ENCODE measurements around the gene TMPRSS2.

The TMPRSS2 gene

DNA sequence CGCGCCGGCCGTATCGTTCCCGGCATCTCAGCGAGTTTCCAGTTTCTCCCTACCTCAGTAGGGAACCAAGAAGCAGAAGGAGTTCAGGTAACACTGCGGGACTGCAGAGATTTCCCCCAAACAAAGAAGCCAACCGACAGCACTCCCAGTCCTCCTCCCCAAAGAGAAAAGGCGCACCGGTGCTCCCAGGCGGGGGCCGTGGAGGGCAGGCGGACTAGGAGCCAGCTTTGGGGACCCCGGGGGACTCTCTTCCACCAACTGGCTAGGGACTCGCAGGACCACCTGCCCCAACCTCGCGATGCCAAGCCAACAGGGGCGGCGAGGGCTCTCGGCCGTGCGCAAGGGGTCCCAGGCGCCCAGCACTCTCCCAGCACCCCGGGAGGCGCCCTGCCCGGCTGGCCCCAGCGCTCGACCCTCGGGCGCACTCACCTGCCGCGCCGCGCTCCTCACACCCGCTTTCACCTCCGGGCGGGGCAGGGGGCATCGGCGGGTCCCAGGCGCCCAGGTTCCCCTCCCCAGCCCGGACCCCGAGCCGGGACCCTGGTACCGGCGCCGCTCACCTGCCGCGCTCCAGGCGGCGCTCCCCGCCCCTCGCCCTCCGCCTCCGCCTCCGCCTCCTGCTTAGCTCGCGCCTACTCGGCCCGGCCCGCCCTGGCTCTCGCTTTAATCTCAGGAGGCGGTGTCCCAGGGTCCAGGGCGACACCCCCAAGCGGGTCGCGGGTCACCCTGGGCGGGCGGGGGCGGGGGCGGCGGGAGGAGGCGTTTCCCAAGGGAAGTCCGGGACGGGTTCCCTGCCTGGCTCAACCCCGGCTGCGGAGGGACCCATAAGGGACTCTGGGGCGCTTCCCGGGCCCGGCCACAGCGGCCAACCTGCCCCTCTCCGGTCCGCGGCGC lies at the start of gene TMPRSS2:
TMPRSS2 (minus strand) TSS at position 638 of the 894 bp plus-strand sequence. CDS start 10,025 bp downstream, outside the sequence.
- no peak for DNase-seq

DNA sequence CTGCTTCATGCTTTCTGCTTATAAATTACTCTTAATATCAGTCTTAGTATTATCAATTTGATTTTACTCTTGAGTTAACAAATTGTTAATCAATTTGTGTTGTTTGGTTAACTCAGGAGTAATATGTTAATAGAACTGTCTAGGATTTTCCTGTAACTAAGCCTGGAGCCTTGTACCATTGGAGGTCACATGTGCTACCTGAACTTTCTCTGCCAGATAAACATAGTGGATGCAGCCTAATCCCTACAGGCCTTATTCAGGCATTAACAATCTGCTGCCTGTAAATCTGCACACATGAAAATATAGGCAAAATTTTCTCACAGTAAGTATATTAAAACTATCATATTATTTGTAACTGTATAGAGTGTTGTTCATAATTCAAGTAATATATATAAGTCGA lies 47.1 kb upstream of the TMPRSS2 start:
- DNase-seq, result no peak

DNA sequence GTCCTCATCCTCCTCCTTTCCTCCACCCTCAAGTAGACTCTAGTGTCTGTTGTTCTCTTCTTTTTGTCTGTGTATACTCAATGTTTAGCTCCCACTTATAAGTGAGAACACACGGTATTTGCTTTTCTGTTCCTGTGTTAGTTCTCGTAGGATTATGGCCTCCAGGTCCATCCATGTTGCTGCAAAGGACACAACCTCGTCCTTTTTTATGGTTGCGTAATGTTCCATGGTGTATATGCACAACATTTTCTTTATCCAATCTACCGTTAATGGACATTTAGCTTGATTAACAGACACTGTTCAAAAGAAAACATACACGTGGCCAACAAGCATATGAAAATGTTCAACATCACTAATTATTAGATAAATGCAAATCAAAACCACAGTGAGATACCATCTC lies 44.3 kb upstream of the TMPRSS2 start:
- DNase-seq, result no peak

DNA sequence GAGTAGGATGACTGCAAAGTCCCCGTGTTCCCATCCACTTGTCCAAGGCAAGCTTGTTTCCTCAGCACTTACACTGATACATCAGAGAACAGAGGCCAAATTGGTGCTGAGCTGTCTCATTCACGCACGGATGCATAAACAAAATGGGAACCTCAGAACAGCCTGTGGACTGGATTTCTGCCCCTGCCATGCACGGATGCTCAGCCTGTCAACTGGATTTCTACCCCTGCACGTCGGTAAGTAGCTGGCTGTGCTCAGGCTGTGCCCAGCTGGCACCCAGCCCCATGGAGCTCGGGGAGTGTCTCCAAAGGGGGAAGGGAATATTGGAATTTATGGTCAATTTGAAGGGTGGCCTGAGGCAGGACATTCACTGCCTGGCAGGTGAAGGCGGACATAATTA lies 40.8 kb upstream of the TMPRSS2 start:
- no peak for DNase-seq

DNA sequence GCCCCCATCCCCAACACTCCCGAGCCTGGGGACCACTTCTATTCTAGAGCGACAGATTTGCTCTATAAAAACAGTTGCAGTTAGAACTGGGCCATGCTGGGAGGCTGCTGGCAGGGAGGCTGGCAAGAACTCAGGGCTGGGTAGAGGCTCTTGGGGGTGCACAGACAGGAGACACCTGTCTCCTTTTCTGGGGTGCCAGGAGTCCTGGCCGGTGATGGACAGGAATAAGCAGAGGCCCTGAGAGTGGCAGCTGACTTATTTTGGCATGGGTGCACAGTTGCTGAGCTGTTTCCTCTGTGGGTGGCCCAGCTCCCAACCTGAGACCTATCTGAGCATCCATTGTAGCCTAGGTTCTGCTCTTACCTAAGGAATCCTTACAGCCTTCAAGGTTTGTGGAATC lies 39.2 kb upstream of the TMPRSS2 start:
- no peak for DNase-seq

DNA sequence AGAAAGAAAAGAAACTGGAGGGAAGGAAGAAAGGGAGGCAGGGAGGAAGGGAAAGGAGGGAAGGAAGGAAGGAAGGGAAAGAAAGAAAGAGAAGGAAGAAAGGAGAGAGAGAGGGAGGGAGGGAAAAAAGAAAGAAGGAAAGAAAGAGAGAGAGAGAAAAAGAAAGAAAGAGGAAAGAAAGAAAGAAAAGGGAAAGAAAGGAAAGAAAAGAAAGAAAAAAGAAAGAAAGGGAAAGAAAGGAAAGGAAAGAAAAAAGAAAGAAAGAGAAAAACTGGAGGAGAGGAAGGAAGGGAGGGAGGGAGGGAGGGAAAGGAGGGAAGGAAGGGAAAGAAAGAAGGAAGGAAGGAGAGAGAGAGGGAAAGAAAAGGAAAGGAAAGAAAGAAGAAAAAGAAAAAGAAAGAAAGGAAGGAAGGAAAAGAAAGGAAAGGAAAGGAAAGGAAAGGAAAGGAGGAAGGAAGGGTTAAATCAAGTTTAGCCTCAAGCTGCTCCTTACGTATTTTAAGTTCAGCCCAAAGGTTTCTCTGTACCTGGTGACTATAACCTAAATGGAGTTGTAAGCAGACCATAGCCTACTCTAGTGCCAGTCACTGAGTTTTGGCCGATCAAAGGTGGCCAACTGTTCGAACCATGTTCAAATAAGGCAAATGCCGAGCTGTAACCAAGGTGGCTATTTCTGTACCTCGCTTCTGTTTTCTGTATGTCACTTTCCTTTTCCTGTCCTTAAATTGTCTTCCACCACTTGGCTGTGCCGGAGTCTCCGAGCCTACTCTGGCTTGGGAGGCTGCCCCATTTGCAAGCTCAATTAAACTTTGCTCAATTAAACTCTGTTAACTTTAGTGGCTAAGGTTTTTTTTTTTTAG lies 37.8 kb upstream of the TMPRSS2 start:
- no peak for DNase-seq

DNA sequence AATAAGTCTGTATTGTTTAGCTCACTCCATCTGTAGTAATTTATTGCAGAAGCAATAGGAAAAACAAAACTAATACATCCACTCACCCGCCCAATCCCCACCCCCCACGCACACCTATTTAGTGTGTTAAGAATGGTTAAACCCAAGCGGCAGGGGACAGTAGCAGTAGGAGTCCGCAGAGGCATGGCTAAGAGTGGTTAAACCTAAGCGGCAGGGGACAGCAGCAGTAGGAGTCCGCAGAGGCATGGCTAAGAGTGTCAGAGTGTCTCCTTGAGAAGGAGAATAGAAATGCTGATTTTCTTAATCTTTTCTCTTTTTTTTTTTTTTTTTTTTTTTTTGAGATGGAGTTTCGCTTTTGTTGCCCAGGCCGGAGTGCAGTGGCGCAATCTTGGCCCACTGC lies 34.8 kb upstream of the TMPRSS2 start:
- DNase-seq, result no peak

DNA sequence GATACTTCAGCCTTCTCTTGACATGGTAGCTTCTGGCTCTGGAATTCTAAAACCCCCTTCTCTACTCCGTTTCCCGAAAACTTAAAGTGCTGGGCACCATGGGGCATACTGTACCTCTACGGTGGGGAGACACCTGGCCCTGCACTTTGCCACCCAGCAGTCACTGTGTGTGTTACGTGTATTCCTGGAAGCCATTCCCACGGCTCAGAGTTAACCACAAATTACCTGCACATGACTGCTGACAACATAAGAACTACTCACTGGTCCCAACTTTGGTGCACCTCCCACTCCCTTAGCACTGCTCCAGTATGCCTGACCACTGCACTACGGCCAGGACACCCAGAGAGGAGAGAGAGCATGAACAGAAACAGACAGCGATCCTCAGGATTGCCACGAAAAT lies 29.4 kb upstream of the TMPRSS2 start:
- no peak for DNase-seq

DNA sequence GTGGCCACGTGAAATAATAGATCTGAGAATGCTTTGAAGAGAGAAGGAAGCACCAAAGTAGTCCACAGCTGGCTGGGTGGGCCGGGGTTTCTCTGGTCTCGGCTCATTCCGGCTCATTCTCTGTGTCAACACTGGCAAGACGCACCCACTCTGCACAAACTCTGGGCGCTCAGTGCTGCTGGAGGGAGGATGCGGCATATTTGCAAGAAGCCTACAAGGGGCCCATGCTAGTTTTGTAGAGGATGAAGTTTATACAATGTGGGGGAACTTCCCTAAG lies 28.8 kb upstream of the TMPRSS2 start:
- DNase-seq, result no peak

DNA sequence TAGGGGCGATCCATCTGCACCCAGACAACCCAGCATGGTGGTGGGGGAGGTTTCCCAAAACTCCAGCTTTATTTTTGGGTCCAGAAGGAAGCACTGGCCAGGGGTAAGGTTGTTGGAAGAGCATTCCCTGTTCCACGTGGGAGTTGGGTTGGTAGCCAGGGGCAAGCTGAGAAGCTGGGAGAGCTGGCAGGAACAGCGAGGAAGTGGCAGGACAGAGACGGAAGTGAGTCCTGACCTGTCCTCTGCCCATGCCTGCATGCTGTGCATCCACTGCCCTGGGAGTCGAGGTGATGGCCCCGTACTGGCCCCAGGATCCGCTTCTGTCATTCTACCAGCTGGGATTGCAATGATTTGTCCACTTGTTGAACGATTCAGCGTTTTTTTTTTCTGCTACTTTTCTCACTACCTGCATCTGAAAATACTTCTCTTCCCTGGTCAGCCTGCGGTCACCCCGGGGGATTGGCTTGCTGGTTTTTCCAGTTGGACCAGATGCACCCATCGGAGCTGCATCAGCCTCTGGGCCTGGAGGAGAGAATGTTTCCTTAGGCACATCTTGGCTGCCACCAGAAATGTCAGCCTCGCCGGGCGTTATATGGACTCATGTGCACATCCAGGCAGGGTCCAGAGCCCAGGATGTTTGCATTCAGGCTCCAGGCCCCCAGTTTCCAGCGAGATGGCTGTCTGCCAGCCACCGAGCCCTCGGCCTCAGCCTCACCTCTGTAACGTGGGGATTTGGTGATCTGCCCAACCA lies 28.3 kb upstream of the TMPRSS2 start:
- no peak for DNase-seq

DNA sequence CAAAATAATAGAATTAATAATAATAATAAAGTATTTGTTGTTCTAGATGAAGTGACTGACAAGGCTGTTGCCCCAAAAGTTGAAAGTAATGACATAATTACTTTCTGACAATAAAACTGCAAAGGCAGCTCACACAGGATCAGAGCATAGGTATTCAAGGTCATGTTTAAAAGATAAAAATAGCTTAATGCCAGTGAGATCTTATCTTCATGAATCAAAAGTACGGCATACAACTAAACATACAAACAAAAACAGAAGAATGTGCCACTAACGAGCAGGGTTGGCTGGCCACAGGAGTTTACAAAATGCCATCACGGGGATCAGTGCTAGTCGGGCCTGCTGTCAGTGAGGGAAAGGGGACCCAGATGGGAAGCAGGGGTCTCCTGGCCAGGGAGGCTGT lies 22.4 kb upstream of the TMPRSS2 start:
- DNase-seq, result no peak

DNA sequence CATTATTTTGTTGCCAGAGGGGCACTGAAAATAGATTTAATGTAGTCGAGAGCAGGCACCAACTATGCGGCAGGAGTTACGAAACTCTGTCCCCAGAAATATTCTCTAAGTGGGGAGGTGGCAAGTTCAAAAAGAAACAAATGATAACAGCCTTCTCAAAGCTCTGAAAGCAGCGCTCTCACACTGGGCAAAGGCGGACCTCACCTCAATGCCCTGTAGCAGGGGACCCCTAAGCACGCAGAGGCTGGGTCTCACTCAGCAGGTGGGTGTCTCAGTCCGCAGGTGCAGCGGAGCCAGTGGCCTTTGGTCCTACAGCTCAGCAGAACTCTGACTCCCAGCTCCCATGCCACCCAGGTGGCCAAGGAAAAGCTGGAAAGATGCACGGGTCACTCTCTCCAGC lies 21.8 kb upstream of the TMPRSS2 start:
- no peak for DNase-seq

DNA sequence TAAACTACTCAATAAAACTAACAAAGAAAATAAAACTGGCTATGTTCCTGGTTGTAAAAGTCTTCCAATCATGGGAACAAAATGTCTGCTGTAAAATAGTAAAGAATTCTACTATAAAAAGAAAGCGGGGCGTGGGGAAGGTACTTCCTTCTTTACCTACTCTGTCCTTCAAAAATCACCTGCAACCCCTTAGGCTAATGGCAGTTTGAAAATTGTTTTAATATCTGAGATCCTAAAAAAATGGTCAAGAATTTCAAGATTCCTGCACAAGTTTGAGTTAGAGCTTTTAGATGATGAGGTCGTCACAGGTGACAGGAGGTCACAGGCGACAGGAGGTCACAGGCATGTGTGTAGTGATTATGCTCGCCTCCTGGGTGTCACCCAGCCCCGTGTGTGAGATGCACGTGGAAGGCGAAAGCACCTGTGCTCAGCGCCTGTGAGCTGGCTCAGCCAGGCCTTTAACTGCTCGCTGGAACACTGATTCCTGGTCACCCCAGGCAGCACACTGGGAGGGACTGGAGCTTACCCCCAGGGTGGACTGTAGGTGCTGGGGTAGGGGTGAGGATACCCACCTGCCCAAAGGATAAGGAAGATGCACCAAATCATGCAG lies 18.6 kb upstream of the TMPRSS2 start:
- no peak for DNase-seq

DNA sequence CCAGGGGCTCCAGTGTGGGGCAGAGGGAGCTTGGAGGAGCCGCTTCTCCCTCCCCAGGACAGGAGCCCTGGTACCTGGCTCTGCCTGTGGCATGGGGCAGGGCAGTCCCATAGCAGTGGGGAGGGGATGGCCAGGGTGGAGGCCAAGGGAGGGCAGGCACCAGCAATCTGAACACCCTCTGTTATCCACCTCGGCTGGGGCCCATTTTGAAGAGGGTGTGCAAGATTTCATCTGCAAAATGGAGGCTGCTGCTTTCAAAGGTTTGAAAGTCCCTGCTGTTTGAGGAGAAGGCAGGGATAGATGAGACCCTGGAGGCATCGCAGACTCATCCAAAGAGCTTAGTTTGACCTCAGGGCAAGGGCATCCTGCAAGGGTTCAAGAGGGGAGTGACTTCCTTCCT lies 15.2 kb upstream of the TMPRSS2 start:
- no peak for DNase-seq

DNA sequence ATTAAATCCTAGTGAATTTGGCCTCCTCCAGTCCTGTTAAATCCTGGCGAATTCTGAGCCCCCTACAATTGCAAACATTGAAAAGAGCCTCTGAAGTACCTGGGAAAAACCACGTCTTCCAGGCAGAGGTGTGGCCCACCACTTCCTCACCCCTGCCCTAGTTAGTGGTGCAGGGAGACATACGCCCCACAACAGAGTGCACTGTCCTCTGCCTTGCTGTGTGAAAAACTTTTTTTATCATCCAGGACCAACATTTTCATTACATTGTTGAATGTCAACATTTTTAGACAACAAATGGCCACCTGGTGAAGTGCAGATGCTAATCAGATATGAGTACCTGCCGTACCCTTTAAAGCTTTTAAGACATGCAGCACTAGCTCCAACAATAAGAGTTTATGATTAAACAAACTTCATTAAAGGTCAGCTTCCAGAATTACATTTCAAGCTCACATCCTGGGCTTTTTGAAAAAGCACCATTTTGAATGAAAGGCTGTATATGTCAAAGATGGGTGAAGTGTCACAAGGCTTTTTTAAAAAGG lies 13.6 kb upstream of the TMPRSS2 start:
- DNase-seq, result no peak

DNA sequence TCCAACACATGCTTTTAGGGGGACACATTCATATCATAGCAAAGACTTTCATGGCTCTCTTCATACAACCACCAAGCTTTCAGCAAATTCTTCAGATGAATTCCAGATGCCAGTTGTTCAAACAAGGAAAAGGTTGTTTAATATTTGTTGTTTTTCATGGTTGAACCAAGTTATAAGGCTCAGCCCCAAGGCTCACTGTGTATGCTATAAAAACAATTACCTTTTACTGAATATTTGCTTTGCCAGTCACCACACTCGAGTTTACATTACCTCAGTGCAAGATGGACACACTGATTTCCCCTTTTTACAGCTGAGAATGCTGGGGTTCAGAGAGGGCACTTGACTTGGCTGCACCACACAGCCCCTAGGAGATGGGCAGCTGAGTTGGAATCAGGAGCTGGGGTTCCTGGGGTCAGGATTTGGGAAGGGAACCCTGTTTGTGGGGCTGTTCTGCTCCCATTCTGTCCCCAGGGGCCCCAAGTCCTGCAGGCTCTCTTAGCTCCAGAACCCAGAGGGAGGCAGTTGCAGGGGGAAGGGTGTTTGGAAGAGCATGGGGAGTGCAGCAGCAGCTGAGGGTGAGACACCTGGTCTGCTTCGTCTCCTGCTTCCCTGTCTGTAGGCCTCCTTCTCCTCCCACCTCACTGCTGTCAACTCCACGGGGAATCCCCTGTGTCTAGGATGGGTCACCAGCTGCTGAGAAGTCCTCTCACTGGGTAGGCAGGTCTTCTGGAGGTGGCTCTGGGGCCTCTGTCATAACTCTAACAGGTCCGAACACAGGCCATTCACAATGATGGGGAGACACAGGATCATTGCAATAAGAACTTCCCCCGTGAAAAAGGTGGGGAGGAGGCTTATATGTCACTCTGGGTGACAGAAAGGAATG lies 12.8 kb upstream of the TMPRSS2 start:
- no peak for DNase-seq

DNA sequence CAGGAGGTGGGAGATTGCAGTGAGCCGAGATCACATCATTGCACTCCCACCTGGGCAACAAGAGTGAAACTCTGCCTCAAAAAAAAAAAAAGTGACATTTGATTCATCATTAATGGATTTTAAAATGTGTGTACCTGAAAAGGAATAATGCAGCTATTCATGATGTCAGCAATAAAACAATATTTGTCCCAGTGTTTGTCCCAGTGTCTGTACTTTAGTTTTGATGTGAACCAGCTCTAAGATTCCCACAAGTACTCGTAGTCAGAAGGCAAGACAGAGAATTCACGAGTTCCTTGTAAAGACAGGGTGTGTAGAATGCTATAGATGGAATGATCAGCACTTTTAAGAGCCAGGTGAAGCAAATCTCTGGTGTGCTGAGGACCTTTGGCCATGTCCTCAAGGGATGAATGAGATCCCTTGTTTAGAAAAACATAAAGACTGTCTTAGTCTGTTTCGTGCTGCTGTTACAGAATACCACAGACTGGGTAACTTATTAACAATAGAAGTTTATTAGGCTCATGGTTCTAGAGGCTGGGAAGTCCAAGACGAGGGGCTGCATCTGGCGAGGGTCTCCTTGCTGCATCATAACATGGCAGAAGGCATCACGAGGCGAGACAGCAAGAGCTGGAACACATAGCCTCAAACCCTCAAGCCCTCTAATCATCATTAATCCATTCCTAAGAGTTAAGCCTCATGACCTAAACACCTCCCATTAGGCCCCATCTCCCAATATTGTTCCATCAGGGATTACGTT lies 12.0 kb upstream of the TMPRSS2 start:
- DNase-seq, result no peak

DNA sequence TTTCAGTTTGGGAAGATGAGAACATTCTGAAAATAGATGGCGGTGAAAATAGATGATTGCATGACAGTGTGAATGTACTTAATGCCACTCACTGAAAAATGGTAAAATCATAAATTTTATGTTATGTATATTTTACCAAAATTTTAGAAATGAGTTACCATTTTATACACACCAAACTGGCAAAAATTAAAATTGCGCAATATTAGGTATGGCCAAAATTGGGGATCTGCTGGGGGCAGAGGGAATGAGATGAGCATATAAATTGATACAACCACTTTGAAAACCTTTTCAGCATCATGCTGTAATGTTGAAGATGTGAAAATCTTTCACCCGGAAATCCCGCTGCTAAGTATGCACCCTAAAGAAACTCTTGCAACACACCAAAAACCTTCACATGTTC lies 10.8 kb upstream of the TMPRSS2 start:
- no peak for DNase-seq

DNA sequence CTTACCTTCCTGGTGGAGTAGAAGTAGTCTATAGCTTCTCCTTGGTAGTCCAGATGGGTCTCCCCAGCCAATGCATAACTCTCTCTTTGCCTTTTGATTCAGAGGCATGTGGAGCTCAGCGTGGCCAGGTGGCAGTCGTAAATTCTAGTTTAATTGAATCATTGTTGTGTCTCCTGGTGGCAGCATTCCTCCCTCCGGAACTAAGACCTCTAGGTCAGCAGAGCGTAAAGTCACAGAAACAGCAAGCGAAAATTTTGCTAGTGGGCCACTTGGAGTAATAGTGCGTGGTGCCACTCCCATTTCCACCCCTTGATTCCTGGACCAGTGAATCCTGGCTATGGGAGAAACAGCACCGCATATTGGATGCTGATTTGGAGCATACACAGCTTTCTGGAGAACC lies 3.9 kb upstream of the TMPRSS2 start:
- DNase-seq, result no peak

DNA sequence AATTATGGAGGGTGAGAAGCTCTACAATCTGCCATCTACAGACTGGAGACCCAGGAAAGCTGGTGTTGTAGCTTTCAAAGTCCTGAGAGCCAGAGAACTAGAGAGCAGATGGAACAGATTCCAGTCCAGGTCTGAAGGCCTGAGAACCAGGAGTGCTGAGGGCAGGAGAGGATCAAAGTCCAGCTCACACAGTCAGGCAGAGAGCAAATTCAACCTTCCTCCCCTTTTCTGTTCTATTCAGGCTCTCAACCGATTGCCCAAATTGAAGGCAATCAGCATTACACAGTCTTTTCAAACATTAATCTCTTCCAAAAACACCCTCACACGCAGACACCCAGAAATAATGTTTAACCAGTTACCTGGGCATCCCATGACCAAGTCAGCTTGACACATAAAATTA lies 2.5 kb upstream of the TMPRSS2 start:
- no peak for DNase-seq

DNA sequence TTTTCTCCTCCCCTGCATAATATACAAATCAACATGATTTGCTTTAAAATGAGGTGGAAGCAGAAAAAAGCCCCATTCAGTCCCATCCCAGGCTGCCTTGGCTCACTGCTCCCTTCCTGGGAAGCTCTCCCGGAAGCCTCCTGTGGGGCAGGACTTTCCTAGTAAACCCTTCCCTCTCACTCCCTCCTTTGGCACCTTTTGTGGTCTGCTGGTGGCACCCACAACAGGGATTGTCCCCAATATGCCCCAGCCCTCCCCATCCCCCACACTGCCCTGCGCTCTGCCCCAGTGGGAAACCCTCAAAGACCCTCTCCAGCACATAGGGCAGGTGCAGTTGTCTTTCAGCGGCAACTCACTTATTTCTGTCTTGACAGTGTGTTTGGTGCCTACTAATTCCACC lies 1.8 kb upstream of the TMPRSS2 start:
- DNase-seq, result no peak
